MM.1S (cell line): ENCODE data around the gene COL12A1.

ENCODE experiments used
- EZH2 ChIP-seq: fragments of 300-600 bp; sonication (generic); optimal IDR thresholded peaks from 2 replicates; pipeline ENCODE3; 2017; ENCODE audit warnings: low read depth, mild to moderate bottlenecking, antibody characterized with exemption, low read length, mixed read lengths
- TF ChIP-seq, protein P1 (sequence below): fragments of 300-600 bp; sonication (generic); IDR thresholded peaks from 2 replicates; pipeline ENCODE4 v1.5.1; 2016; ENCODE audit warnings: antibody characterized with exemption, low read length, mixed read lengths

DNA sequence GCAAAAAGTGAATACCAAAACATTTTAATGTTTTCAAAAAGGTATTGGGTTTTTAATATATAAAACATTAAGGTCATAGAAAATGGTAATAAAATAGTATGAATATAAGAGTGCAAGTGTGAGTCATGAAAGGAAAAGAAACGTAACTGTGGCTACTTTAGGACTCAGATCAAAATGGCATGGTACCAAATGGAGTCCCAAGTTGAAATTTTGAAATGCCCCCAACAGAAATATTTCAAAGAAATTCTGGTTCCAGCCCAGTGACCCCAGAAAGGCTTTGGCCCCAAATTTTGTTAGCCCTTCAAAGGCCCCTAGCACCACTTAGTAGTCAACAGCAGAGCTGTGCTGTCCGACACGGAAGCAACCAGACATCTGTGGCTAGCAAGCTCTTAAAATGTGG, 6.0 kb downstream of the COL12A1 start:
- no peak for TF ChIP-seq EZH2
- TF ChIP-seq, protein P1, sequence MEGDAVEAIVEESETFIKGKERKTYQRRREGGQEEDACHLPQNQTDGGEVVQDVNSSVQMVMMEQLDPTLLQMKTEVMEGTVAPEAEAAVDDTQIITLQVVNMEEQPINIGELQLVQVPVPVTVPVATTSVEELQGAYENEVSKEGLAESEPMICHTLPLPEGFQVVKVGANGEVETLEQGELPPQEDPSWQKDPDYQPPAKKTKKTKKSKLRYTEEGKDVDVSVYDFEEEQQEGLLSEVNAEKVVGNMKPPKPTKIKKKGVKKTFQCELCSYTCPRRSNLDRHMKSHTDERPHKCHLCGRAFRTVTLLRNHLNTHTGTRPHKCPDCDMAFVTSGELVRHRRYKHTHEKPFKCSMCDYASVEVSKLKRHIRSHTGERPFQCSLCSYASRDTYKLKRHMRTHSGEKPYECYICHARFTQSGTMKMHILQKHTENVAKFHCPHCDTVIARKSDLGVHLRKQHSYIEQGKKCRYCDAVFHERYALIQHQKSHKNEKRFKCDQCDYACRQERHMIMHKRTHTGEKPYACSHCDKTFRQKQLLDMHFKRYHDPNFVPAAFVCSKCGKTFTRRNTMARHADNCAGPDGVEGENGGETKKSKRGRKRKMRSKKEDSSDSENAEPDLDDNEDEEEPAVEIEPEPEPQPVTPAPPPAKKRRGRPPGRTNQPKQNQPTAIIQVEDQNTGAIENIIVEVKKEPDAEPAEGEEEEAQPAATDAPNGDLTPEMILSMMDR: no peak
